Aorta (tissue), 5 donors: Measurements from ENCODE around the gene STX11. TPM values are rescaled to one million over a fixed set of nuclear protein-coding genes. Genes with fewer than 3 reads are reported as not detected.

Experiments used
- ATAC-seq: fragments of 200-7000 bp; cut with Tn5 transposase; one replicate; pipeline ENCODE4 v1.9.1; 2022; ENCODE audit warnings: moderate library complexity; ENCODE audit not compliant: low FRiP score
- DNase-seq, 2 donors: peaks; one replicate each; pipeline ENCODE4 v3.0.0-alpha.2; 2020
- H3K27ac ChIP-seq, 2 donors: one replicate each; pipeline ENCODE4 v1.5.1; 2013; ENCODE audit warnings: low read length in 2 of 2, mild to moderate bottlenecking in 2 of 2, moderate library complexity in 2 of 2, control low read depth in 1 of 2, inconsistent platforms in 1 of 2, low read depth in 1 of 2
- H3K27me3 ChIP-seq, 2 donors: one replicate each; pipeline ENCODE4 v1.6.1; 2013; ENCODE audit warnings: control low read depth in 1 of 2, low read length in 1 of 2, mild to moderate bottlenecking in 1 of 2, moderate library complexity in 1 of 2; ENCODE audit not compliant: insufficient read depth in 2 of 2, control insufficient read depth in 1 of 2
- H3K36me3 ChIP-seq, 2 donors: one replicate each; pipeline ENCODE4 v1.6.1; 2013; ENCODE audit warnings: control low read depth in 1 of 2, low read length in 1 of 2, mild to moderate bottlenecking in 1 of 2; ENCODE audit not compliant: insufficient read depth in 2 of 2, control insufficient read depth in 1 of 2
- H3K4me1 ChIP-seq, 2 donors: one replicate each; pipeline ENCODE4 v1.6.1; 2013; ENCODE audit warnings: low read length in 2 of 2, control low read depth in 1 of 2, mild to moderate bottlenecking in 1 of 2, moderate library complexity in 1 of 2; ENCODE audit not compliant: insufficient read depth in 2 of 2, control insufficient read depth in 1 of 2
- H3K4me3 ChIP-seq, 2 donors: one replicate each; pipeline ENCODE4 v1.5.1; 2013; ENCODE audit warnings: low read length in 2 of 2, control low read depth in 1 of 2, mild to moderate bottlenecking in 1 of 2
- H3K9me3 ChIP-seq: one replicate; pipeline ENCODE4 v1.6.1; 2013; ENCODE audit warnings: mild to moderate bottlenecking, low read length; ENCODE audit not compliant: control insufficient read depth
- WGBS, 2 donors: extraction: QIAGEN DNeasy Blood & Tissue Kit; methylation state at CpG; one replicate each; pipeline ENCODE4 v1.1.7; 2013; 5-methylcytosine and 5-hydroxymethylcytosine counted together
- intact Hi-C, 2 donors: fragments of 100-400 bp; cut with DNase I; formaldehyde crosslinking; loops; one replicate each; pipeline versions ENCODE4 v1.14.2 to v1.15.0; 2022
- polyA plus RNA-seq, 2 donors: library from polyadenylated mRNA; stranded (reverse); fragments of 200-250 nt; gene quantifications; one replicate each; pipeline ENCODE4 v1.2.3, GENCODE V29; 2013
- total RNA-seq, 2 donors: library from RNA; stranded (reverse); fragmentation: NEBNext Ultra II Directional; extraction: Animal tissue kit (Norgen Biotek cat#: 25700); gene quantifications; one replicate each; pipeline ENCODE4 v1.2.1, GENCODE V29; 2021
- donor health status: healthy with polysubstance abuse.
- donor health status: Bipolar disorder and iron deficiency.
- donor health status: DM: no; HTN: no; CAD: no.
- donor health status: DM: no; HTN: no; CAD: no.
- donor health status: DM: yes; HTN: yes; CAD: no.

Gene STX11
- total and polyA plus RNA-seq, 4 donors: 2.0 to 7.0 (median 5.6) TPM

DNA sequence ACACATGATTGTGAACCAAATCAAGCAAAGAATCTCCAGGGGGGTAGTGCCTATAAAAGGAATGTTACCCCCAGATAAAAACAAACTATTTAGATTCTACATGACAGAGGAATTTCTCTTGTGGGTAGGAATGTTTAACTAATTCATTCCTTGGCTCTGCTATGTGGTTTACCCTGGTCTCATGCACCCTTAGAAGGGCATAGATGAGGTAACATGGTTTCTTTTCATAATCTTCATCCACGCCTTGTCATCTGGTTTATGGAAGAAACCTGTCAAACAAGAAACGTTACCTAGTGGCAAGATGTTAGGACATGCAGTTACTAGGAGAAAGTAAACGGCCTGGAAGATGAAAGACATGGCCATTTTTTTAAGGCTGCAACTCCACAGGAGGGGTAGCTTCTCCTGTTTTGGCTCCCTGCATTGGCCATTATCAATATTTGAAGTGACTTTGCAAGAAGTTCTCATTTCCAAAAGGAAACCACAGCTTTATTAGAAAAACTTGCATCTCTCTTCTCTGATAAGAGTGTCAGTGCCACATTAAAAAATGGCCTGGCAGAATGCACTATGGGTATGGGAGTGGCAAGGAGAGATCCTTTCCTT, 45.5 kb downstream of the STX11 start:
- H3K36me3 ChIP-seq: no peaks in the 10 kb centered on the region
- ATAC-seq (no peak), DNase-seq (no peak)
- intact Hi-C loops: no loop called here
- H3K27me3 ChIP-seq: no peaks in the 10 kb centered on the region
- no peak overlapping the region for H3K4me3 ChIP-seq
- peaks cover 0 to under 1% of the 10 kb centered on the region in 2 donors for H3K4me1 ChIP-seq
- no peaks in the 10 kb centered on the region for H3K9me3 ChIP-seq
- H3K27ac ChIP-seq: no peak overlapping the region
- 44 to 54% methylated on average over 3 of the region's 3 CpGs for WGBS, 2 donors

- 79 to 85% methylated on average over 3 of the region's 3 CpGs for WGBS, 2 donors
- DNase-seq (no peak), ATAC-seq (no peak)
- H3K9me3 ChIP-seq: peaks cover 9% of the 10 kb centered on the region
- H3K27me3 ChIP-seq: no peaks in the 10 kb centered on the region
- H3K4me3 ChIP-seq: no peak overlapping the region
- intact Hi-C loops: no loop called here
- no peaks in the 10 kb centered on the region for H3K36me3 ChIP-seq
- no peak overlapping the region for H3K27ac ChIP-seq
- no peaks in the 10 kb centered on the region for H3K4me1 ChIP-seq
Measured at GRCh38 chr6:144197919-144198318, 47.6 kb downstream of the STX11 start.

GRCh38 chr6:144202879-144203468, 52.7 kb downstream of the STX11 start:
- Histone ChIP-seq H3K4me1 (no peaks in the 10 kb centered on the region), H3K9me3 (peaks cover 12% of the 10 kb centered on the region), H3K4me3 (no peak overlapping the region), H3K36me3 (no peaks in the 10 kb centered on the region), H3K27ac (no peak overlapping the region), H3K27me3 (no peaks in the 10 kb centered on the region)
- 76 to 77% methylated on average over 3 of the region's 3 CpGs for WGBS, 2 donors
- DNase-seq (no peak), ATAC-seq (no peak)
- intact Hi-C loops: no loop called here

DNA sequence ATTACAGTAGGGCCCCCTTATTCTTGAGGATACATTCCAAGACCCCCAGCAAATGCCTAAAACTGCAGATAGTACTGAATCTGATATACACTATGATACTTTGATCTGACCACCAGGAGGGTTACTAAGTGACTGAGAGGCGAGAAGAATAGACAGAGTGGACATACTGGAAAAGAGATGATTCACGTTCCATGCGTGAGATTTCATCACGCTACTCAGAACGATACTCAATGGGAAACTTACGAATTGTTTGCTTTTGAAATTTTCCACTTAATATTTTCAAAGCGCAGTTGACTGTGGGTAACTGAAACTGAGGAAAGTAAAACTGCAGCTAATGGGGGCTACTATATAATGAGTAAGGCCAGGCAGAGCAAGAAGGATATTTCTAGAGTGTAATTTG, 60.8 kb downstream of the STX11 start:
- H3K27ac ChIP-seq: no peak overlapping the region
- ATAC-seq (no peak), DNase-seq (no peak)
- 92 to 93% methylated on average over 7 of the region's 7 CpGs for WGBS, 2 donors
- no peaks in the 10 kb centered on the region for H3K4me1 ChIP-seq
- H3K4me3 ChIP-seq: no peak overlapping the region
- H3K27me3 ChIP-seq: no peaks in the 10 kb centered on the region
- no peaks in the 10 kb centered on the region for H3K9me3 ChIP-seq
- intact Hi-C loops: no loop called here
- H3K36me3 ChIP-seq: no peaks in the 10 kb centered on the region

GRCh38 chr6:144213315-144213714, 63.0 kb downstream of the STX11 start:
- Histone ChIP-seq H3K27ac (no peak overlapping the region), H3K4me1 (no peaks in the 10 kb centered on the region), H3K27me3 (no peaks in the 10 kb centered on the region), H3K9me3 (no peaks in the 10 kb centered on the region), H3K4me3 (no peak overlapping the region), H3K36me3 (no peaks in the 10 kb centered on the region)
- ATAC-seq (no peak), DNase-seq (no peak)
- intact Hi-C loops: no loop called here
- 79 to 80% methylated on average over 5 of the region's 5 CpGs for WGBS, 2 donors

- H3K4me3 ChIP-seq: no peak overlapping the region
- H3K9me3 ChIP-seq: no peaks in the 10 kb centered on the region
- intact Hi-C loops: no loop called here
- WGBS, 2 donors: 98 to 100% methylated on average over 2 of the region's 2 CpGs
- H3K36me3 ChIP-seq: no peaks in the 10 kb centered on the region
- DNase-seq (no peak), ATAC-seq (no peak)
- no peak overlapping the region for H3K27ac ChIP-seq
- H3K27me3 ChIP-seq: no peaks in the 10 kb centered on the region
- H3K4me1 ChIP-seq: no peaks in the 10 kb centered on the region
Measured at GRCh38 chr6:144214029-144214428, 63.7 kb downstream of the STX11 start.

DNA sequence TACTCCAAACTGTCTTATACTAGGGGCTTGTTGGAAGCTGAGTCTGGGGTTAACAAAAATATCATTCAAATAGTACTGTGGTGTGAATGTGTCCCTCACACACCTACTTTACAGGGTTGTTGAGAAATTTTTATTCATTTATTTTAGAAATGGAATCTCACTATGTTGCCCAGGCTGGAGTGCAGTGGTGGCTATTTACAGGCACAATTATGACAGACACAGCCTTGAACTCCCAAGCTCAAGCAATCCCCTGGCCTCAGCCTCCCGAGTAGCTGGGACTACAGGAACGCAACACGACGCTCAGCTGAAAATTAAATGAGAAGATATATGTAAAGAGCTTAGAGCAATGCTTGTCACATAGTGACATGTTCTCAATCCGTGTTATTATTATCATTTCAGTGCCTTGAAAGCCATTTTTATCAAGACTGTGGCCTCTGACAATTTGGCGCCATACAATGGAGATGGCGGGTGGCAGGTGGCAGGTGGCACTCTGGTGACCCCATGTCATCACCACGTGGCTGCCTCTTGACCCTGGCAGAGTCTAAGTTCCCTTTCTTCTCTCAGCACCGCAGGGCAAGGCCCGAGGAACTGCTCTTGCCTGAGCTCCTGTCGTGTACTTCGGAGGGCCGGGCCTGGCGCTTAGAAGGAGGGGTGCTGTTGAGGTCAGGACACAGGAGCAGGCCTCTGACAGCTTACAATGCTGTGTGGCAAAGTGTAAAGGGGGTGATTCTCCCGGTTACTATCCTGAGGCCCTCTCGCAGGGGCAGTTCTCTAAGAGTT, 64.5 kb downstream of the STX11 start:
- no peak overlapping the region for H3K4me3 ChIP-seq
- H3K36me3 ChIP-seq: no peaks in the 10 kb centered on the region
- peak overlapping the region in 1 of 2 donors; percentile 87 for H3K27ac ChIP-seq
- no peaks in the 10 kb centered on the region for H3K4me1 ChIP-seq
- no peak for ATAC-seq
- no peaks in the 10 kb centered on the region for H3K27me3 ChIP-seq
- H3K9me3 ChIP-seq: no peaks in the 10 kb centered on the region
- peak in 1 of 2 donors; percentile 62 for DNase-seq
- 92 to 93% methylated on average over 16 of the region's 16 CpGs for WGBS, 2 donors
- intact Hi-C loops: loop anchor here in 1 of 2 donors (5.0 kb wide), 1 partner anchor 72 kb away; the partner anchor contains the start of gene UTRN

- no peak for ATAC-seq
- Histone ChIP-seq H3K4me1 (no peaks in the 10 kb centered on the region), H3K4me3 (peak overlapping the region; percentile 22 to 40), H3K9me3 (no peaks in the 10 kb centered on the region), H3K36me3 (no peaks in the 10 kb centered on the region), H3K27ac (peak overlapping the region in 1 of 2 donors; percentile 87), H3K27me3 (no peaks in the 10 kb centered on the region)
- WGBS, 2 donors: 24 to 29% methylated on average over 10 of the region's 10 CpGs
- peak in 1 of 2 donors; percentile 64 for DNase-seq
- intact Hi-C loops: loop anchor here in 1 of 2 donors (5.0 kb wide), 1 partner anchor 72 kb away; the partner anchor contains the start of gene UTRN
Measured at GRCh38 chr6:144215402-144215931, 65.2 kb downstream of the STX11 start.
